Body of pancreas (tissue), 4 donors: ENCODE data around the gene PMP22.

Source experiments
- CTCF ChIP-seq, 7 experiments: fragments of 450-650 bp in 4 of 7; fragments of 200-600 bp in 3 of 7; sonication (generic) in 3 of 7; IDR thresholded peaks; one replicate each; pipeline ENCODE4 v1.5.1; 2016 to 2019; ENCODE audit warnings: antibody characterized with exemption in 7 of 7
- POLR2A ChIP-seq, 3 donors: fragments of 450-650 bp; IDR thresholded peaks; one replicate each; pipeline ENCODE4 v1.6.1; 2016; ENCODE audit warnings: antibody characterized with exemption in 3 of 3, mild to moderate bottlenecking in 2 of 3

GRCh38 chr17:15262291-15263205 lies 2.6 kb downstream of the PMP22 start:
- TF ChIP-seq CTCF (IDR thresholded peaks at IDR 0.05), result no peak
- TF ChIP-seq POLR2A (IDR thresholded peaks at IDR 0.05), result peak in 2 of 3 donors; percentile 29 to 47
